SKM-1 treated with dmso at 0.1 percent for 144 hours (cell line): ENCODE results near the gene PRRG3.
A peak's percentile ranks its signal among the peaks of the same experiment; 100 is the strongest.
"Not testable (repeated sequence)": the region's sequence is repeated elsewhere in the genome, so short reads cannot be mapped to it uniquely, and the experiment has no call there.

Source experiments
- DNase-seq: peaks from one replicate; lab custom pipeline; 2025; ENCODE audit not compliant: unreplicated experiment; lab: John Stamatoyannopoulos, UW

The PRRG3 gene

GRCh38 chrX:151694661-151695582 is at the start of gene PRRG3:
Gene PRRG3 (plus strand): TSS chrX:151695458. CDS start chrX:151698815, 3,357 bp downstream.
- no peak for DNase-seq

GRCh38 chrX:151675121-151675746 is 20.0 kb upstream of the PRRG3 start:
- DNase-seq, result no peak

- no peak for DNase-seq
Measured at GRCh38 chrX:151676196-151676595, 19.1 kb upstream of the PRRG3 start.

- DNase-seq, result no peak
Measured at GRCh38 chrX:151679798-151680402, 15.4 kb upstream of the PRRG3 start.

GRCh38 chrX:151680805-151681204 is 14.5 kb upstream of the PRRG3 start:
- peak; percentile 1 for DNase-seq

GRCh38 chrX:151687635-151688034 is 7.6 kb upstream of the PRRG3 start:
- no peak for DNase-seq

- DNase-seq, result no peak
Measured at GRCh38 chrX:151688695-151689094, 6.6 kb upstream of the PRRG3 start.

- no peak for DNase-seq
Measured at GRCh38 chrX:151692825-151693224, 2.4 kb upstream of the PRRG3 start.

GRCh38 chrX:151694121-151694520 is 1.1 kb upstream of the PRRG3 start:
- no peak for DNase-seq

- DNase-seq, result no peak
Measured at GRCh38 chrX:151695583-151696340, 504 bp downstream of the PRRG3 start.

GRCh38 chrX:151697082-151697481 is 1.8 kb downstream of the PRRG3 start:
- not testable (repeated sequence) for DNase-seq

- no peak for DNase-seq
Measured at GRCh38 chrX:151697522-151697921, 2.3 kb downstream of the PRRG3 start.

- no peak for DNase-seq
Measured at GRCh38 chrX:151698485-151698884, 3.2 kb downstream of the PRRG3 start.

- no peak for DNase-seq
Measured at GRCh38 chrX:151699746-151700145, 4.5 kb downstream of the PRRG3 start.

- no peak for DNase-seq
Measured at GRCh38 chrX:151700581-151700980, 5.3 kb downstream of the PRRG3 start.

- DNase-seq, result no peak
Measured at GRCh38 chrX:151701071-151701470, 5.8 kb downstream of the PRRG3 start.

- DNase-seq, result no peak
Measured at GRCh38 chrX:151701531-151701930, 6.3 kb downstream of the PRRG3 start.

- DNase-seq, result no peak
Measured at GRCh38 chrX:151702026-151702714, 6.9 kb downstream of the PRRG3 start.

GRCh38 chrX:151702741-151703340 is 7.6 kb downstream of the PRRG3 start:
- no peak for DNase-seq

- no peak for DNase-seq
Measured at GRCh38 chrX:151703487-151703886, 8.2 kb downstream of the PRRG3 start.
